Measurements from ENCODE around the gene KIF2A. TPM values are rescaled to one million over a fixed set of nuclear protein-coding genes. Genes with fewer than 3 reads are reported as not detected.
A peak's percentile ranks its signal among the peaks of the same experiment; 100 is the strongest.

The KIF2A gene
- 41.7 TPM for total RNA-seq

DNA sequence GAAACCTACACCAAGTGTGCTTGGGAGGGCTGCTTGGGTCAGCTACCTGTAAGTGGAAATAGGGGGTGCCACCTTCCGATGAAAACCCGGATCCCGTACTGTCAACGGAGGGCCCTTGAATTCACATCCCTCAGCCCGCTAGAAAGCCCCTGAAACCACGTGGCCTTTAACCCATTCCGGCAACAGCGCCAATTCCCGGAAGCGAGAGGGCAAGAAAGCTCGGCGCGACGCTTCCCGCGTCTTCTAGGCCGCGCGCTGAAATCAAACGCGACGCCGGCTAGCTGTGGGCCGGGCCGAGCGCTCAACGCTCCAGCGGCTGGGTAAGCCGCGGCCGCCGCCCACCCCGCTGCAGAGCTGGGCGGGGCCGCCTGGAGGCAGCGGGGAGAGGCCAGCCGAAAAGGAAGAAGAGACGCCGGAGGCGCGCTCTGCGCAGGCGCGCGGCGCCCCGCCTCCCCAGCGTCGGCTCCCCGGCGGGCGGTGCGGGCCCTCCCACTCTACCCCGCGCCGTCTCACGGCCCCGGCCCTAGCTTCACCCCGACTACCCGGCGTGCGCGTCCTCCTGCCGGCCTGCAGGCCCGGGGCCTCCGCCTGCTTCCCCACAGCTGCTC is at the start of gene KIF2A:
Gene KIF2A, plus strand, starts transcription at position 492 of the 608 bp plus-strand sequence. CDS start 267 bp downstream, outside the sequence.
- peak; percentile 93 to 96 (median 94) for DNase-seq (ENCODE audit: low read depth in 2 of 3, low spot score in 2 of 3)

- DNase-seq (ENCODE audit: low read depth in 2 of 3, low spot score in 2 of 3), result no peak
Measured at GRCh38 chr5:62257020-62257367, 49.0 kb upstream of the KIF2A start.

- no peak for DNase-seq (ENCODE audit: low read depth in 2 of 3, low spot score in 2 of 3)
Measured at GRCh38 chr5:62258654-62259053, 47.4 kb upstream of the KIF2A start.

GRCh38 chr5:62259699-62260250 is 46.2 kb upstream of the KIF2A start:
- peak in 1 of 3 donors; percentile 18 for DNase-seq (ENCODE audit: low read depth in 2 of 3, low spot score in 2 of 3)

DNA sequence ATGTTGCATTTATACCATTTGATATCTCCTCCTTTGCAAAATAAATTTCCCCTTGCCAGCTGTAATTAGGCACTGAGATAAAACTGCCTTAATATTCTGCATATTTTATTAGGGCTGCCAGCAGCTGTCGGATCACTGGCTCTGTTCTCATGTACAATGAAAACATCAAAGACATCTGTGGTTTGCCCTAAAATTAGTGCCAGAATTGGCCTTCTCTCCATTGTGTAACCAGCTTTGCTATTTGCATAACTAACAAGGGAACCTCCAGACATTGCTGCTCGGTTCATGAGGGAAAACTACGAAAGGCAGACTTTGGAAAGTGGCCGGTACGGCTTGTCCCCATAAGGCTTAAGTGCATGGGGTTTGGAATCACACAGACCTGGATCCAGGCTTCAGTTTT is 45.5 kb upstream of the KIF2A start:
- no peak for DNase-seq (ENCODE audit: low read depth in 2 of 3, low spot score in 2 of 3)

- no peak for DNase-seq (ENCODE audit: low read depth in 2 of 3, low spot score in 2 of 3)
Measured at GRCh38 chr5:62263401-62263800, 42.6 kb upstream of the KIF2A start.

- no peak for DNase-seq (ENCODE audit: low read depth in 2 of 3, low spot score in 2 of 3)
Measured at GRCh38 chr5:62265648-62266112, 40.3 kb upstream of the KIF2A start.

- DNase-seq (ENCODE audit: low read depth in 2 of 3, low spot score in 2 of 3), result no peak
Measured at GRCh38 chr5:62266573-62266972, 39.4 kb upstream of the KIF2A start.

- DNase-seq (ENCODE audit: low read depth in 2 of 3, low spot score in 2 of 3), result no peak
Measured at GRCh38 chr5:62268234-62268633, 37.8 kb upstream of the KIF2A start.

GRCh38 chr5:62268792-62269191 is 37.2 kb upstream of the KIF2A start:
- DNase-seq (ENCODE audit: low read depth in 2 of 3, low spot score in 2 of 3), result peak in 1 of 3 donors; percentile 29

- no peak for DNase-seq (ENCODE audit: low read depth in 2 of 3, low spot score in 2 of 3)
Measured at GRCh38 chr5:62271370-62271769, 34.6 kb upstream of the KIF2A start.

- no peak for DNase-seq (ENCODE audit: low read depth in 2 of 3, low spot score in 2 of 3)
Measured at GRCh38 chr5:62271870-62272269, 34.1 kb upstream of the KIF2A start.

- no peak for DNase-seq (ENCODE audit: low read depth in 2 of 3, low spot score in 2 of 3)
Measured at GRCh38 chr5:62273687-62274086, 32.3 kb upstream of the KIF2A start.

DNA sequence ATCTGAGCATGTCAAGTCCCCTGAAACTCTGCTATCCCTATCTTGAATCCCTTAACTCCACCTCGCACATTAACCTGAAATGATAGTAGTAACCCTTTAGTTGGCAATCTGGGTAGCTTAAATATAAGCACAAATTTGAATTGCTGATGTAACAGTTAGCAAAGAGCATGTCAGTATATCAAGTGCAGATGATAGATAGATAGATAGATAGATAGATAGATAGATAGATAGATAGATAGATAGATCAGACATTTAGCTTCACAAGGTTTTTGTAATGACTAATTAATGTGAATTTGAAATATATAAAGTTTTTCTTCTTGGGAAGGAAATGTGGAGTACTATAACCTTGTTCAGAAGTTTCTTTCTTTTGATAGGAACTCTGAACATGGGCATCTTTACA is 30.4 kb upstream of the KIF2A start:
- no peak for DNase-seq (ENCODE audit: low read depth in 2 of 3, low spot score in 2 of 3)

DNA sequence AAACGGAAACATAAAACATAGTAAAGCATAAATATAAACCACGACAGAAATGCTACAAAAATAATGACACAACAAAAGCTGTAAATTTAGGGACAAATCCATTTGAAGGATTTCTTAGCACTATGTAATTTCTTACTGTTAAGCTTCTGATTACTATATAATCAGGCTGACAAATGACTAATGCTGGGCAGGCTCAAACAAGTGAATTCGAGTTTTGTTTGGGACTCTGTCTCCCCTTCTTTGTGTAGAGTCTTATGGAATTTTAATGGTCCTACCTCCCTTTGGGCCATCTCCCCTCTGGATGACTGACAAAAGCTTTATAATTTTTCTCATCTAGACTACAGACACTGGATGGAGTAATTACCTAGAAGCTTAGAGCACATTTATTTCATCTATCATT is 24.6 kb upstream of the KIF2A start:
- no peak for DNase-seq (ENCODE audit: low read depth in 2 of 3, low spot score in 2 of 3)

DNA sequence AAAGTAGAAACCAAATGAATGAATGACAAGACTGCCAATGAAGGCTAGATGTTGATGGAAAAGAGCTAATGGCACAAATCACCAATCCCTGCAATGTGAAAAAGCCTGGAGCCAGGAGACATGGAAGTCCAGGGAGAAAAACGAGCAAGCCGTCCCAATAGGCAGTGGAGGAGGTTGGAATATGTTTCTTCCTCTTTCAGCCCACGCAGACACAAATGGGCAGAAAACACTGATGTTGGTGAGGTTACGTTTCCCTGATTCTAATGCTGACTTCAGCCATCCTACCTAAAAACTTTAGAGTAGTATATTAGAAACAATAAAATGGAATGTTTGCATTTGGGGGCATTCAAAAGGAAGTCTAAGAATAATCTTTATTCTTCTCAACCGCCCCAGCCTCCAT is 23.9 kb upstream of the KIF2A start:
- no peak for DNase-seq (ENCODE audit: low read depth in 2 of 3, low spot score in 2 of 3)

GRCh38 chr5:62283005-62283404 is 23.0 kb upstream of the KIF2A start:
- no peak for DNase-seq (ENCODE audit: low read depth in 2 of 3, low spot score in 2 of 3)

DNA sequence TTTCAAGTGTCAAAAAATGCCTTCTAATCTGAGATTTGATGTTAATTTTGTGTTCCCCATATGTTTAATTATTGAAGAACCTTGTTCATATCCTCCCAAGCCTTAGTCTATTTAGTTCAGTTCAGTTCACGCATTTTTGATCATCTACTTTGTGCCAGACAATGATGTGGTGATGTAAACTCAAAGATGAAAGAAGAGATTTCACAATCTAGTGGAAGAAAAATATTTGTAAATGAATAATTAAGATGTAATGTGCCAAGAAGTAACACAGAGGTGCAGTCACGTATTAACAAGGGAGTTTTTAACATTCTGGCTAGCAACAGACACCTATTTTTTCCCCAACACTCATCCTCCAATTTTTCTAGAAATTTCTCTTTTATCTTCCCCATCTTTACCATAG is 22.1 kb upstream of the KIF2A start:
- DNase-seq (ENCODE audit: low read depth in 2 of 3, low spot score in 2 of 3), result no peak

DNA sequence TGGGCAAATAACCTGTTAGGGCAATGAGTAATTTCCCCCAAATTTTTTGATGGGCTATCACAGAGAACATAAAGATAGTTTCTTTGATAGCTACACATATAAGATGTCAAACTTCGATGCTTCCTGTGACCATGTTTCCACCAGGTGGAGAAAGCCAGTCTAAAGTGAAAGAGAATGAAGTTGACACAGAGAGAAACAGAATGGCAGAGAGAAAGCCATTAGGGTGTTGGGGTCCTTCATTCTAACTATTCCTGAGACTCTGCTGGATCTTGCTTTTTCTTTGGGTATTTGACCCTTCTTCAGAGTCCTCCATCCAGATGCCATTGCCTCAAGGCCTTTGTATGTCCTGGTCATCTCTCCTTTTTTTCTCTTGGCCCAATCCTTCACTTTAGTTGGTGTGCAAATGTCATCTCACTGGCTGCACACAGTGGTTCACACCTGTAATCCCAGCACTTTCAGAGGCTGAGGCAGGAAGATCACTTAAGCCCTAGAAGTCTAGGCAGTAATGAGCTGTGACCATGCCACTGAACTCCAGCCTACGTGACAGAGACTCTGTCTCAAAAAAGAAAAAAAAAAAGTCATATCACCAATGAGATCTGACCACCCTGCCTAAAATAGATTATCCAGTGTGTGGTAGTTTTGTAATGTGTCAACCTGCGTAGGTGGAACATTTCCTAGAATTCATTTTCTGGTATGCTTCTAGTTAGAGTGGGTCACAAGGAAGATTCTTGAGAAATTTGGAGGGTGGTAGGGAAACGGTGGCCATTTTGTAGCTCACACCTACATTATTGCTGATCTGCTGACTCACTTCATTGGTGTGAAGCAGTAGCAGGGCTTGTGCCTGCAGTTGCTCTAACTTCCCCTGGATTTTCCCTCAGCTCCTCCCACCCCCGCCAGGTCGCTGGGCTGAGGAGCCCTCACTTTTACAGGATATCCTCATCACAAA is 20.8 kb upstream of the KIF2A start:
- no peak for DNase-seq (ENCODE audit: low read depth in 2 of 3, low spot score in 2 of 3)

- DNase-seq (ENCODE audit: low read depth in 2 of 3, low spot score in 2 of 3), result no peak
Measured at GRCh38 chr5:62286834-62287233, 19.2 kb upstream of the KIF2A start.

DNA sequence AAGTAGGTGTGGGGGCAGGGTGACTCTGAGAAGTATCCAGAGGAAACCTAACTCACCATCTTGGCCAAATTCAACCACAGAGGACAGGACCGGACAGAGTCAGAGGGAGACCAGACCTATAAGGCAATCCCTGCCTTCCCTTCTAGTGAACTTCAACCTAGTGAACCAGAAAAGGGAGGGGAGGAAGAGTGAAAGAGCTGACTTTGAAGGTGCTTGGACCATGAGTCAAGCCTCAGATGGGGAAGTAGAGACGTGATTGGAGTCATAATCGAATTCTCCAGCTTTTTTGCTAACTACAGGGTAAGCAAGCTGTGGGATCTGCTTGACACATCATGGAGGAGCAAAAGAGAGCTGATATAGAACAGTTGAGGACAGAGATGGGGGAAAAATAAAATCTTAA is 18.8 kb upstream of the KIF2A start:
- DNase-seq (ENCODE audit: low read depth in 2 of 3, low spot score in 2 of 3), result no peak

- no peak for DNase-seq (ENCODE audit: low read depth in 2 of 3, low spot score in 2 of 3)
Measured at GRCh38 chr5:62288118-62288517, 17.9 kb upstream of the KIF2A start.

Measured in hematopoietic multipotent progenitor cell (in vitro differentiated cells).